HCT116 (cell line): ENCODE data around the gene TNNC1. TPM values are rescaled to one million over a fixed set of nuclear protein-coding genes. Genes with fewer than 3 reads are reported as not detected.

ENCODE experiments used
- ATF3 ChIP-seq: IDR thresholded peaks from 2 replicates; pipeline ENCODE4 v1.6.1; 2012
- CEBPB ChIP-seq: IDR thresholded peaks from 2 replicates; pipeline ENCODE4 v1.6.1; 2012; ENCODE audit warnings: low read depth
- ELF1 ChIP-seq: IDR thresholded peaks from 2 replicates; pipeline ENCODE4 v1.6.1; 2012; ENCODE audit warnings: low read depth, borderline replicate concordance
- EZH2 ChIP-seq: fragments of 200-600 bp; sonication (generic); IDR thresholded peaks from 2 replicates; pipeline ENCODE4 v1.6.1; 2017; ENCODE audit warnings: antibody characterized with exemption, mixed run types
- EZH2phosphoT487 ChIP-seq: fragments of 200-600 bp; IDR thresholded peaks from 2 replicates; pipeline ENCODE4 v1.6.1; 2018; ENCODE audit warnings: antibody characterized with exemption, borderline replicate concordance
- JUND ChIP-seq: IDR thresholded peaks from 2 replicates; pipeline ENCODE4 v1.6.1; 2012
- POLR2A ChIP-seq: IDR thresholded peaks from 2 replicates; pipeline ENCODE4 v1.7.0; 2011; ENCODE audit warnings: borderline replicate concordance; ENCODE audit not compliant: insufficient read depth, insufficient read length; ENCODE audit errors: extremely low read depth
- RAD21 ChIP-seq: IDR thresholded peaks from 2 replicates; pipeline ENCODE4 v1.6.1; 2012; ENCODE audit warnings: low read depth, mild to moderate bottlenecking
- ZBTB33 ChIP-seq: IDR thresholded peaks from 2 replicates; pipeline ENCODE4 v1.6.1; 2011; ENCODE audit warnings: mild to moderate bottlenecking, low read length, moderate library complexity; ENCODE audit not compliant: insufficient replicate concordance; ENCODE audit errors: extremely low read depth
- total RNA-seq: library from RNA; stranded (reverse); gene quantifications from one replicate; pipeline ENCODE4 v1.2.1, GENCODE V29; 2021; ENCODE audit not compliant: unreplicated experiment

The TNNC1 gene
- total RNA-seq, 1 experiment from 2014 or later = 2.2 TPM

- TF ChIP-seq ZBTB33 = no peak
- TF ChIP-seq EZH2phosphoT487 = no peak
- no peak for TF ChIP-seq ATF3
- no peak for TF ChIP-seq JUND
- TF ChIP-seq POLR2A = no peak
- TF ChIP-seq ELF1 = no peak
- no peak for TF ChIP-seq RAD21
- no peak for TF ChIP-seq EZH2
- no peak for TF ChIP-seq CEBPB
Measured at GRCh38 chr3:52401551-52401950, 52.3 kb downstream of the TNNC1 start (continued).

Other genes starting within 250 kb of the TNNC1 start
- 0.15 TPM for gene TLR9, start 228.4 kb downstream of the TNNC1 start, total RNA-seq
- gene TWF2, start 214.9 kb downstream of the TNNC1 start, total RNA-seq = 100 TPM
- gene PPM1M, start 208.3 kb downstream of the TNNC1 start, total RNA-seq = 16.6 TPM
- 89.7 TPM for gene WDR82, start 175.4 kb downstream of the TNNC1 start, total RNA-seq
- 9.1 TPM for gene GLYCTK, start 166.2 kb downstream of the TNNC1 start, total RNA-seq
- gene DNAH1, start 137.7 kb downstream of the TNNC1 start, total RNA-seq = 5.5 TPM
- 72.0 TPM for gene BAP1, start 44.0 kb downstream of the TNNC1 start, total RNA-seq
- gene PHF7, start 43.4 kb downstream of the TNNC1 start, total RNA-seq = 10.0 TPM
- gene SEMA3G, start 8.9 kb downstream of the TNNC1 start, total RNA-seq = 4.2 TPM
- gene NISCH, start 1.6 kb upstream of the TNNC1 start, total RNA-seq = 72.8 TPM
- 0.44 TPM for gene STAB1, start 41.3 kb upstream of the TNNC1 start, total RNA-seq
- 125 TPM for gene NT5DC2, start 79.8 kb upstream of the TNNC1 start, total RNA-seq
- gene UQCC5, start 82.6 kb upstream of the TNNC1 start, total RNA-seq = 14.1 TPM
- gene PBRM1, start 231.9 kb upstream of the TNNC1 start, total RNA-seq = 40.0 TPM
- 205 TPM for gene GNL3, start 232.0 kb upstream of the TNNC1 start, total RNA-seq